HG02884 (cell line): ENCODE data around the gene POLRMT.
"Not testable (repeated sequence)": the region's sequence is repeated elsewhere in the genome, so short reads cannot be mapped to it uniquely, and the experiment has no call there.

Experiments used
- ATAC-seq: cut with Tn5 transposase; IDR thresholded peaks from one replicate; pipeline ENCODE4 v1.9.1; 2021; ENCODE audit warnings: mild to moderate bottlenecking, moderate library complexity; ENCODE audit not compliant: unreplicated experiment

POLRMT gene

GRCh38 chr19:629515-629914 lies 3.8 kb downstream of the POLRMT start:
- not testable (repeated sequence) for ATAC-seq

DNA sequence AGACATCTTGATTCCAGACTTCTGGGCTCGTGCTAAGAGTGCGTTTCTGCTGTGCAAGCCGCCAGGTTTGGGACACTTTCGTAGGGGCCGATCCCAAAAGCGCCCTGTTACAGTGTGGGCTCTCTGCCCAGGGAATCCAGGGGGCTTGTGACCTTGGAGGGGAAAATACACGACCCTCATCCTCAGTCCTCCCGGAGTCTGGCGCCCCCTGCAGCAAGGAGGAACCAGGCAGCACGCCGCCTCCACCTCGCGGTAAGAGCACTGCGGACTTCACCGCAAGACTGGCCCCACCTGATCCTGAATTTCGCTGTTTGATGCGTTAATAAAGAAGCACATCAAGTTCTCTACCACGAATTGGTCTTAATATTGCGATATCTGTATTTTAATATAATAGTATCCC lies 5.2 kb downstream of the POLRMT start:
- no peak for ATAC-seq

DNA sequence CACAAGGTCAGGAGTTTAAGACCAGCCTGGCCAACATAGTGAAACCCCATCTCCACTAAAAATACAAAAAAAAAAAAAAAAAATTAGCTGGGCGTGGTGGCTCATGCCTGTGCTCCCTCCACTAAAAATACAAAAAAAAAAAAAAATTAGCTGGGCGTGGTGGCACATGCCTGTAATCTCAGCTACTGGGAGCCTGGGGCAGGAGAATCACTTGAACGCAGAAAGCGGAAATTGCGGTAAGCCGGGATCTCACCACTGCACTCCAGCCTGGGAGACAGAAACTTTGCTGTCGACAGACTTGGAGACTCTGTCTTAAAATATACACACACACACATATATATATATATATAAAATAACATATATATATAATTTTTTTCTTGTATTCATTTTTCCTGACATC lies 6.8 kb downstream of the POLRMT start:
- ATAC-seq = not testable (repeated sequence)

- no peak for ATAC-seq
Observed at GRCh38 chr19:625257-625656, 8.1 kb downstream of the POLRMT start.

DNA sequence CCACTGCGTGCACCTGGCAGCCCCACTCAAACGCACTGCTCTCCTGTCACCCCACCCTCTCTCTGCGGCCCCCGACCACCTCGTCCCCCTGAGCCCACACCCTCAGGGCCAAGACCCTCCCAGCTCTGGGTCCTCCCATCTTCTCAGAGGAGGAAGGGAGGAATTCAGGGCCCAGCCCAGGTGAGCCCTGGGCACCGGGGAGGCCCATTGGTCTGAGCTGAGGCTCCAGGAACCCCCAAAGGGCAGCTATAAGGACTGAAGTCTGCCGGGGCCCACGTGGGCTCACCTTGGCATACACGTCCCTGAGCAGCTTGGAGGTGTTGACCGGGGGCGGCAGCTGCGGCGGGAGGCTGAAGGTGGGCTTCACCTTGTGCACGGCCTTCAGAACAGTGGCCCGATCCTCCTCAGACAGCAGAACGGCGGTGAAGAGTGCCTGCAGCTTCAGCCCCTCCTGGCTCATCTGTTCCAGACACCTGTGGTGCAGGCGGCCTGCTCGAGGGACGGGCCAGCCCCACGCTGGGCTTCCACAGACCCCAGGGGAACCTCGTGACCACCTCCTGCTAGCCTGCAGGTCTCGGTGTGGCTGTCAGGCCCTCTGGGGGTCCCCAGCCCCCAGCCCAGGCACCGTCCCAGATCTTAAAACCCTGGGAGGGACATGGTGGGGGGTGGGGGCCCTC lies 8.8 kb downstream of the POLRMT start:
- ATAC-seq = no peak

DNA sequence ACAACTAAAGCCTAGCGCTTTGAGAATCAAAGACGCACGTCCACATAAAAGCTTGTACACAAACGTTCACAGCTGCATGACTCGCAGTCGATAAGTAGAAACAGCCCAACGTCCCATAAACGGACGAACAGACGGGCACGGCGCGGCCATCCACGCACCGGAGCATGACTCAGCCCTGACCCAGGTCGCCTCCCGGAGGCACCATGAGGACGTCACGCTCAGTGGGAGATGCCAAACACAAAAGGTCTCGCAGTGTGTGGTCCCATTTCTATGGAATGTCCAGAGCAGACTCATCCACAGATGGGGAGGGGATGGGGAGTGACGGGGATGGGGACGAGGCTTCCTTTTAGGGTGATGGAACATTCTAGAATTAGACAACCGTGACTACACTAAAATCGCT lies 9.4 kb downstream of the POLRMT start:
- ATAC-seq = no peak

DNA sequence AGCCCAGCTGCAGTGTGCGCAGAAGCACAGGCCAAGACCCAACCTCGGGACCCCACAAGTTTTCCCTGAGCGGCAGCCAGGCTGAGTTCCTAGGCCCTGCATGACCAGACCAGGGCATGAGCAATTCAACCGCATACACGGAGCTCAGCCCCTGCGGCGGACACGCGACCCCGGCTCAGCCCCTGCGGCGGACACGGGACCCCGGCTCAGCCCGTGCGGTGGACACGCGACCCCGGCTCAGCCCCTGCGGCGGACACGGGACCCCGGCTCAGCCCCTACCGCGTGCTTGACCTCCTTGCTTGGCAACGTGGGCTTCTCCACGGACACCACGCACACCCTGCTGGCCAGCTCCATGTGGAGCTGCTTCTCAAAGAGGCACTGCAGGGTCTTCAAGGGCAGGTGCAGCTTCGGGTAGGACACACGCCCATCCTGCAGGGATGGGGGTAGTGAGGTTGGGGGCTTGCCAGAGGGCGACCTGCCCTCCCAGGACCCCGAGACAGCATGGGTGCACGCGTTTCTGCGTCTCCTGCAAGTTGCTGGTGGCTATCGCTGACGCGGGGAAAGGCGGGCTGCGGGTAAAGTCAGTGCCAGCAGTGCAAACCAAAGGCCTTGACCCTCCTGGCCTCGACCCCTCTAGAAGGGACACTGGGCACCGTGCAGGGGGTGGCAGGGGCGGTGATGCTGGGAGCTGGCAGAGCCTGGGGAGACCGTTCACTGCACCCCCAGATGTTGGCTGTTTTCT lies 10.0 kb downstream of the POLRMT start:
- no peak for ATAC-seq

DNA sequence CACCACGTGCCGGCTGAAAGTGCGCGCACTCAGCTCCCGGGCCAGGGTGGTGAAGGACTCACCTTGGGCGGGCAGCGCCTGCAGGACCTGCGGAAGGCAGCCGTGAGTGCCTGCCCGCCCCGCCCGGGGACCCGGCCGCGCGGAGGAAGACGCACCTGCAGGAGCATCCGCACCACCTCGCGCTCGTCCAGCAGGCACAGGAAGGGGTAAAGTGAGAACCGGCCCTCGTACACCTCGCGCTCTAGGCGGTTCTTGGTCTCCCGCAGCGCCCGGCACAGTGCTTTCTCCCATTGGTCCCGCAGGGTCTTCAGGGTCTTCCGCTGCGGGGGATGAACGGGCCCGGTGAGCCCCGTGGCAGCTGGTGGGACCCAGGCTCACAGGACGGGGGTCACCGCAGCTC lies 10.7 kb downstream of the POLRMT start:
- no peak for ATAC-seq

DNA sequence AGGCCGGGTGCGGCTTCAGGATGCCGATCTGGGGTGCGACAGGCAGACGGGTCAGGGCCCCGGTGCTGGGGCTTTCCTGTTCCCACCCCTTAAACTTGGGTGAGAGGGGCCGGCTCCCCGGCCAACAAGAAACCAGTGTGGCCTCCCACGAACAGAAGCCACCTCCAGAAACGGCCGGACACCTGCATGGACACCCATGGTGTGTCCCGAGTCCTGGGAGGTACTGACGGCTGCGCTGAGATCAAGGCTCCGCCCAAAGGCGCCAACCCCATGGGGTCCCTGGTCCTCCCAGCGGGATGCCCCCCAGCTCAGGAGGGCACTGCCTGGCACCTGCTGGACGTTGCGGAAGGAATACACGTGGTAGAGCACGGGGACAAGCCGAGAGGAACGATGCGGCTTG lies 11.5 kb downstream of the POLRMT start:
- ATAC-seq = no peak

- ATAC-seq = not testable (repeated sequence)
Observed at GRCh38 chr19:621191-621590, 12.1 kb downstream of the POLRMT start.

DNA sequence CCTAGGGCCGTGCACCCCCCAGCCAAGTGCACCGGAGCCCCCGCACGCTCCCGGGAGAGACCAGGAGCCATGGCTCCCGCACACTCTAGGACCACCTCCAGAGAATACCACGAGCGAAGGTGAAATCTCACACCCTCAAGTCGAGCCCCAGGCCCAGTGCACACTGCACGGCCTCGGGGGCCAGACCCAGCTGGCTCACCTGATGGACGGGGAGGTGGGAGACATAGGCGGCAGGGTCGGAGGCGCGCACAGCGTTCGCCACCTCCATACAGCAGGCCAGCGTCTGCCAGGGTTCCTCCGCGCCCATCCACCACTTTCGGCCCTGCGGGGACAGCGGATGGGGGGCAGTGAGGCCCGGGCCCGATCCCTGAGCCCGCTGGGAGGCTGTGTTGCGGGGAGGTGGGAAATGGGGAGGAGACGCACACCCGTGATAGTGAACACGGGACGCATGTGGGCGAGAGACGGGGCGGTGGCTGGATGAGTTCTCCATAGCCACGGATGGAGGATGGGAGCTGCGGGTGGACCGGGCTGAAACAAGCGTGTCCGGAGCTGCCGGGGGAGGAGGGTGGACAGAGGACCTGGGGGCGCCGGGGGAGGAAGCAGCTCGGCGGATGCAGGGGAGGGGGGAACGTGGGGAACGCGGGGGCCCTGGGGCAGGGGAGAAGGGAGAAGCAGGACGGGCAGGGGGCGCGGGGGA lies 13.0 kb downstream of the POLRMT start:
- no peak for ATAC-seq

- no peak for ATAC-seq
Observed at GRCh38 chr19:619286-620002, 13.9 kb downstream of the POLRMT start.

GRCh38 chr19:618674-619285 lies 14.6 kb downstream of the POLRMT start:
- no peak for ATAC-seq

DNA sequence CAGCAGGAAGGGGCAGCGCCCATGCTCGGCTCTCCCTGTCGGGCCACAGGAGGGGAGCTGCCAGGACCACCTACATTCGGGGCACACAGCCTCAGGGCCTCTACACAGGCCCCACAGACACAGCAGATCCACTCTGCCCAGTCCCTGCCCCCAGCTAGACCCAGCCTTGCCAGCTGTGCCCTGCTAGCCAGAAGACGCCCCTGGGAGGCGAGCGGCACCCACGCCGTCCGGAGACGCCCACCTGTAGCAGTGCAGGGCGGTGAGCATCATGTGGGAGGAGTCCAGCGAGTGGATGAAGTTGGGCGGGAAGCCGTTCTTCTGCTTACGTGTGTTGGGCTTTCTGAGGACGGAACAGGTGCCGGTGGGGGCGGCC lies 15.1 kb downstream of the POLRMT start:
- ATAC-seq = no peak

GRCh38 chr19:617551-618246 lies 15.6 kb downstream of the POLRMT start:
- ATAC-seq = no peak

- no peak for ATAC-seq
Observed at GRCh38 chr19:616747-617526, 16.4 kb downstream of the POLRMT start.

- no peak for ATAC-seq
Observed at GRCh38 chr19:616062-616700, 17.2 kb downstream of the POLRMT start.

GRCh38 chr19:615619-616018 lies 17.7 kb downstream of the POLRMT start:
- no peak for ATAC-seq
